HEK293T (cell line): ENCODE data around the gene BCAR1.

Experiments used
- CTCF ChIA-PET: fragments of 350-600 bp; formaldehyde crosslinking; extraction: SDS; loops from one replicate; lab custom pipeline; 2021; ENCODE audit warnings: antibody characterized with exemption, inconsistent platforms; lab: Yijun Ruan, JAX
- POLR2A ChIA-PET: fragments of 350-600 bp; formaldehyde crosslinking; extraction: SDS; loops from one replicate; lab custom pipeline; 2020; ENCODE audit warnings: antibody characterized with exemption, inconsistent platforms; lab: Yijun Ruan, JAX
- DNase-seq: peaks from one replicate; pipeline ENCODE4 v3.0.0; 2012; ENCODE audit warnings: mixed read lengths; ENCODE audit errors: extremely low spot score
- ARNT ChIP-seq: fragments of 450-650 bp; IDR thresholded peaks from 2 replicates; pipeline ENCODE4 v1.6.1; 2017; ENCODE audit warnings: mild to moderate bottlenecking
- BHLHE40 ChIP-seq: fragments of 450-650 bp; IDR thresholded peaks from 2 replicates; pipeline ENCODE4 v1.6.1; 2016; ENCODE audit warnings: mild to moderate bottlenecking, moderate library complexity, borderline replicate concordance
- CTBP1 ChIP-seq: fragments of 450-650 bp; IDR thresholded peaks from 2 replicates; pipeline ENCODE4 v1.6.1; 2016; ENCODE audit warnings: borderline replicate concordance
- ELF4 ChIP-seq: fragments of 450-650 bp; IDR thresholded peaks from 2 replicates; pipeline ENCODE4 v1.6.1; 2017; ENCODE audit warnings: antibody characterized with exemption
- FOXA1 ChIP-seq: fragments of 450-650 bp; IDR thresholded peaks from 2 replicates; pipeline ENCODE4 v1.6.1; 2016; ENCODE audit warnings: mild to moderate bottlenecking
- FOXK2 ChIP-seq: fragments of 450-650 bp; IDR thresholded peaks from 2 replicates; pipeline ENCODE4 v1.6.1; 2016; ENCODE audit warnings: mild to moderate bottlenecking
- FOXM1 ChIP-seq: fragments of 450-650 bp; IDR thresholded peaks from 2 replicates; pipeline ENCODE4 v1.6.1; 2017; ENCODE audit warnings: mild to moderate bottlenecking, borderline replicate concordance
- HDGF ChIP-seq: fragments of 450-650 bp; IDR thresholded peaks from 2 replicates; pipeline ENCODE4 v1.6.1; 2017; ENCODE audit warnings: antibody characterized with exemption, borderline replicate concordance
- LEF1 ChIP-seq: fragments of 450-650 bp; IDR thresholded peaks from 2 replicates; pipeline ENCODE4 v1.6.1; 2017; ENCODE audit warnings: mild to moderate bottlenecking, borderline replicate concordance
- NFRKB ChIP-seq: fragments of 450-650 bp; IDR thresholded peaks from 2 replicates; pipeline ENCODE4 v1.6.1; 2016; ENCODE audit warnings: mild to moderate bottlenecking, moderate library complexity
- SP1 ChIP-seq: fragments of 450-650 bp; IDR thresholded peaks from 2 replicates; pipeline ENCODE4 v1.6.1; 2017
- SUZ12 ChIP-seq: fragments of 450-650 bp; IDR thresholded peaks from 2 replicates; pipeline ENCODE4 v1.6.1; 2016; ENCODE audit warnings: mild to moderate bottlenecking
- TARDBP ChIP-seq: fragments of 450-650 bp; IDR thresholded peaks from 2 replicates; pipeline ENCODE4 v1.6.1; 2016
- ZNF384 ChIP-seq: fragments of 450-650 bp; IDR thresholded peaks from 2 replicates; pipeline ENCODE4 v1.6.1; 2016
- TF ChIP-seq, protein P1 (sequence below): fragments of 450-650 bp; IDR thresholded peaks from 2 replicates; pipeline ENCODE4 v1.6.1; 2016

BCAR1 gene

DNA sequence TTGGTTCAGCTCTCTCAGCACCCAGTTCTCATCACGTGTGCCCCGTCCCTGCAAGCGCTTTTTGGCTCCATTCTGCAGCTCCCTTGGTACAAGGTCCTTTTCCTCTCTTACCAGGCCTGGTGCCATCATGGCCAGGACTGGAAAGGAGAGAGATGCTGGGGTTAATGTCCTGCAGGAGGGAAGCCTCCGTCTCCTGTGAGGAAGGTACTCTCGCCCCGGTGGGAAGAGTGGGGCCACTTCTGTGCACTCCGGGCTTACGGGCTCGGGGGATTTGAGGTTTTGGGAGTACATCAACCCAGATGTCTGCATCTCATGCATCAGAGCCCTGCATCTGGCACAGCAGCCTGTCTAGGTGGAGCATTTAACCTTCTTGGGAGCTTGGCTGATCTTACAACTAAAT is 54.6 kb downstream of the BCAR1 start:
- no peak for DNase-seq
- ChIA-PET CTCF (no interaction called here), POLR2A (no interaction called here)
- TF ChIP-seq TARDBP: no peak

- CTCF ChIA-PET: no interaction called here
- DNase-seq: no peak
- TF ChIP-seq, protein P1, sequence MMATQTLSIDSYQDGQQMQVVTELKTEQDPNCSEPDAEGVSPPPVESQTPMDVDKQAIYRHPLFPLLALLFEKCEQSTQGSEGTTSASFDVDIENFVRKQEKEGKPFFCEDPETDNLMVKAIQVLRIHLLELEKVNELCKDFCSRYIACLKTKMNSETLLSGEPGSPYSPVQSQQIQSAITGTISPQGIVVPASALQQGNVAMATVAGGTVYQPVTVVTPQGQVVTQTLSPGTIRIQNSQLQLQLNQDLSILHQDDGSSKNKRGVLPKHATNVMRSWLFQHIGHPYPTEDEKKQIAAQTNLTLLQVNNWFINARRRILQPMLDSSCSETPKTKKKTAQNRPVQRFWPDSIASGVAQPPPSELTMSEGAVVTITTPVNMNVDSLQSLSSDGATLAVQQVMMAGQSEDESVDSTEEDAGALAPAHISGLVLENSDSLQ: no peak
- TF ChIP-seq SUZ12: no peak
- no peak for TF ChIP-seq HDGF
- TF ChIP-seq TARDBP: no peak
- no peak for TF ChIP-seq ARNT
- no peak for TF ChIP-seq NFRKB
- no peak for TF ChIP-seq ZNF384
- no peak for TF ChIP-seq FOXM1
- no peak for TF ChIP-seq CTBP1
- POLR2A ChIA-PET: no interaction called here
Observed at GRCh38 chr16:75195811-75196790, 55.3 kb downstream of the BCAR1 start.

- no peak for DNase-seq
- TF ChIP-seq ELF4 (no peak), HDGF (no peak), LEF1 (no peak), FOXK2 (no peak), FOXA1 (no peak), ZNF384 (no peak), CTBP1 (no peak)
- TF ChIP-seq, protein P1: no peak
- ChIA-PET POLR2A (no interaction called here), CTCF (no interaction called here)
Observed at GRCh38 chr16:75193730-75194444, 57.5 kb downstream of the BCAR1 start.

DNA sequence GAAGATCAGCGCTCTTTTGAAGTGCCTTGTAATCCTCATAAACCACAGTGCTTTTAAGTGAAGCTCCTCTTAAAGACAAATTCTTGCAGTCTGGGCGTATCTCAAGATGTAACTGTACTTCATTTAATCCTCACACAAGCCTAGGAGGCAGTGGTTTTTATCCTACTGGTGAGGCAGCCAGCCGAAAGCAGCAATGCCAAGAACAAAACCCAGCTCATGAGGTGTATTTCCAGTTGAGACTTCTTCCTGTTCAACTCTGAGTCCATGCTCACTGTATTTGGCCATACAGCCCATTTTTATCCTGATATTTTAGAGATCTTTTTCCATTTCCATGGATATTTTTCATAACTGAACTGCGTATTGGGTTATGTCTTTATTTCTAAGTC is 58.2 kb downstream of the BCAR1 start:
- CTCF ChIA-PET: no interaction called here
- TF ChIP-seq, protein P1: no peak
- TF ChIP-seq HDGF: no peak
- TF ChIP-seq SUZ12: no peak
- no peak for TF ChIP-seq FOXA1
- TF ChIP-seq FOXM1: no peak
- TF ChIP-seq LEF1: no peak
- TF ChIP-seq SP1: no peak
- TF ChIP-seq FOXK2: no peak
- no peak for TF ChIP-seq TARDBP
- no peak for TF ChIP-seq NFRKB
- no peak for DNase-seq
- POLR2A ChIA-PET: no interaction called here

GRCh38 chr16:75192606-75193264 is 58.7 kb downstream of the BCAR1 start:
- CTCF ChIA-PET: no interaction called here
- POLR2A ChIA-PET: no interaction called here
- TF ChIP-seq FOXM1 (no peak), NFRKB (no peak), CTBP1 (no peak), TARDBP (no peak), FOXK2 (no peak), ARNT (no peak)
- TF ChIP-seq, protein P1: no peak
- no peak for DNase-seq

- TF ChIP-seq TARDBP (no peak), SP1 (no peak), BHLHE40 (no peak), FOXK2 (no peak), CTBP1 (no peak), ARNT (no peak)
- TF ChIP-seq, protein P1: no peak
- ChIA-PET CTCF (interaction anchor here (1.0 kb wide), 1 partner anchor 10 kb away, joined by 3 read pairs; no protein-coding TSS in a partner anchor), POLR2A (no interaction called here)
- no peak for DNase-seq
Observed at GRCh38 chr16:75189638-75190245, 61.7 kb downstream of the BCAR1 start.
